GM19455 (cell line): ENCODE data around the gene CDH7.

ENCODE experiments used
- ATAC-seq: cut with Tn5 transposase; IDR thresholded peaks from one replicate; pipeline ENCODE4 v1.9.1; 2021; ENCODE audit not compliant: unreplicated experiment

The CDH7 gene

GRCh38 chr18:65901522-65901921 is 150.7 kb downstream of the CDH7 start:
- ATAC-seq, result no peak

DNA sequence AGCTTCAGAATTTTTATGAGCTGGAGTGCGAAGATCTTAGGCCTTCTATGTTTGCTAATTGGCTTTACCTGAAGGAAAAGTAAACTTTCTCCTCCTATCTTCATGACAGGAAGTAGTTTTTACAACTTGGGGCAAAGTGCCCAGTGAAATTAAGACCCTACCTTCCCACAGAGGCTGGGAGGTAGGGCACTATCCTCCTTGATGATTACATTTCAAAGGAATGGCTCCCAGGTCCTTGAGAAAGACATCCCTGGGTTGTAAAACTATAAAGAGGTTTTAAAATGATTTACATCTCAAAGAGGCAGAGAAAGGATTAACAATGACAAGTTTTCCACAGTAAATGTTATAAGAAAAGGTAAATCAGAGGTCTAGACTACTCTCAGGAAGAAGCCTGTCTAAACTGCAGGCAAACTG is 155.8 kb downstream of the CDH7 start:
- ATAC-seq, result no peak

- no peak for ATAC-seq
These were observed 156.5 kb downstream of the CDH7 start for GRCh38 chr18:65907281-65907680.

GRCh38 chr18:65919018-65919417 is 168.2 kb downstream of the CDH7 start:
- no peak for ATAC-seq

DNA sequence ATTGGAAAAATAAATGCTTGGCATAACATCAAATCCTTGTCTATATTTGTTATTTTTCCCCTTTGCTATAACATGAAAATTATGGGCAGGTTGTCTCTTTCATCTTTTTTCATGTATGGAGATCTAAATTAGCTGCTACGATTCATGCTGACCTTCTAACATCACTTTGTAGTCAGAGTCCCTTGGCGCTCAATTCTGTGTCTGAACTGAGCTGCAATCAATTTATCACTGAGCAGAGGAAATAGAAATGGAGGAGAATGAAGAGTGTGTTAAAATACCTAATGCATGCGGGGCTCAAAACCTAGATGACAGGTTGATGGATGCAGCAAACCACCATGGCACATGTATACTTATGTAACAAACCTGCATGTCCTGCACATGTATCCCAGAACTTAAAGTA is 168.9 kb downstream of the CDH7 start:
- ATAC-seq, result no peak

DNA sequence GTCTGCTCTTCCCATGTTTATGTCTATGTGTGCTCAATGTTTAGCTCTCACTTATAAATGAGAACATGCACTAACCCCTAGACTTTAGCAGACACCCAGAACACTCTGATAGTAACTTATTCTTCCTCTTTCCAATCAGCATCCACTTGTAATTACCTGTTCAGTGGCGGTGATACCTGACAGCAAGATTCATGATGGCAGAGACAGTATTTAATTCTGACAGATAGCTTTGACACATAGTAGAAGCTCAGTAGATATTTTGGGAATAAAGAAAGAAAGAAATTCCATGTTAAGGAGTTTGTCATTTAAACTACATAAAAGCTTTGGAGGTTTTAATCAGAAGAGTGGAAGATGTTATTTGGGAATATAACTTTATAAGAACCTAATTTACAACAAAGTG is 171.3 kb downstream of the CDH7 start:
- ATAC-seq, result no peak

DNA sequence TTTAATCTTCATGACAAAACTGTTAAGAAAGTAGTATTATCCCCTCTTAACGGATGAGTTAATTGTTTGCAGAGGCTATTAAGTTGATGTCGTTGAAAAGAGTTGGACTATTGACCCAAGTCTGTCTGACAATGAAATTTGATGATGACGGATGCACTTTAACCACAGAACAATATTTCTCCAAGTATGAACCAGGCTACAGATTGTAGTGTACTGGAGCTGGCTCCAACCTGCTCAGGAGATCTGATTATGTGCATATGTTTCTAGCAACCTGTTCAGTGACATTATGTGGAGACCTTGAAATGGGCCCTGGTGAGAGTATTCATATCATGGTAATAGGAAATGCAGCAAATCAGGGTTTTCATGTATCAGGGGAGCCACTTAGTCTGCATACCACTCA is 174.1 kb downstream of the CDH7 start:
- no peak for ATAC-seq

- ATAC-seq, result no peak
These were observed 184.1 kb downstream of the CDH7 start for GRCh38 chr18:65934874-65935273.

DNA sequence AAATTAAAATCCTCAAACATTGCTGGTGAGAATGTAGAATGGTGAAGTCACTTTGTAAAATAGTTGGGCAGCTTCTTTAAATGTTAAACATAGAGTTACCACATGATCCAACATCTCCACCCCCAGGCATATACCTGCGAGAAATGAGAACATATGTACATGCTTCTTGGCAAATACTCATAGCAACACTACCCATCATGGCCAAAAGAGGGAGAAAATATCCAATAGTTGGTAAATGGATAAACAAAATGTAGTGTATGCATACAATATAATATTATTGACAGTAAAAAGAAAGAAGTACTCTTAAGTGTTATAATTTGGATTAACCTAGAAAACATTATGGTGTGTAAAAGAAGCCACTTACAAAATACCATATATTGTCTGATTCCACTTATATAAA is 185.9 kb downstream of the CDH7 start:
- ATAC-seq, result no peak

- no peak for ATAC-seq
These were observed 186.4 kb downstream of the CDH7 start for GRCh38 chr18:65937180-65937579.

- ATAC-seq, result no peak
These were observed 188.0 kb downstream of the CDH7 start for GRCh38 chr18:65938592-65939372.
